ENCODE data around the gene MIPEP.

The MIPEP gene

GRCh38 chr13:23805122-23805521 lies 84.1 kb downstream of the MIPEP start:
- no peak for DNase-seq

GRCh38 chr13:23804166-23804565 lies 85.0 kb downstream of the MIPEP start:
- DNase-seq: no peak

GRCh38 chr13:23801141-23801540 lies 88.1 kb downstream of the MIPEP start:
- no peak for DNase-seq

GRCh38 chr13:23799945-23800344 lies 89.3 kb downstream of the MIPEP start:
- DNase-seq: no peak

GRCh38 chr13:23797276-23797903 lies 91.8 kb downstream of the MIPEP start:
- DNase-seq: no peak

GRCh38 chr13:23796551-23796950 lies 92.6 kb downstream of the MIPEP start:
- DNase-seq: no peak

GRCh38 chr13:23794267-23795161 lies 94.7 kb downstream of the MIPEP start:
- no peak for DNase-seq

GRCh38 chr13:23793711-23794110 lies 95.5 kb downstream of the MIPEP start:
- DNase-seq: no peak

- no peak for DNase-seq
These were observed 96.5 kb downstream of the MIPEP start for GRCh38 chr13:23792680-23793079.

- DNase-seq: no peak
These were observed 98.5 kb downstream of the MIPEP start for GRCh38 chr13:23790577-23791170.

GRCh38 chr13:23789576-23790346 lies 99.4 kb downstream of the MIPEP start:
- DNase-seq: no peak

GRCh38 chr13:23788459-23788858 lies 100.7 kb downstream of the MIPEP start:
- no peak for DNase-seq

GRCh38 chr13:23787464-23787863 lies 101.7 kb downstream of the MIPEP start:
- DNase-seq: no peak

GRCh38 chr13:23786607-23787006 lies 102.6 kb downstream of the MIPEP start:
- DNase-seq: no peak

- no peak for DNase-seq
These were observed 110.3 kb downstream of the MIPEP start for GRCh38 chr13:23778879-23779278.

- no peak for DNase-seq
These were observed 111.1 kb downstream of the MIPEP start for GRCh38 chr13:23778002-23778652.

GRCh38 chr13:23777575-23777870 lies 111.7 kb downstream of the MIPEP start:
- no peak for DNase-seq

- no peak for DNase-seq
These were observed 112.3 kb downstream of the MIPEP start for GRCh38 chr13:23776698-23777574.

- DNase-seq: no peak
These were observed 116.5 kb downstream of the MIPEP start for GRCh38 chr13:23772717-23773116.

- DNase-seq: no peak
These were observed 117.2 kb downstream of the MIPEP start for GRCh38 chr13:23771956-23772355.

GRCh38 chr13:23771552-23771951 lies 117.6 kb downstream of the MIPEP start:
- no peak for DNase-seq

GRCh38 chr13:23770973-23771372 lies 118.2 kb downstream of the MIPEP start:
- no peak for DNase-seq

Measured in activated gamma-delta T cell treated with Interleukin-2 at 50 U/mL for 16 hours (primary cell).